Uterus (tissue), 2 donors: ENCODE data around the gene ADD1.

Experiments used
- CTCF ChIP-seq, 4 experiments: fragments of 200-600 bp in 2 of 4; fragments of 450-650 bp in 2 of 4; sonication (generic) in 2 of 4; IDR thresholded peaks; one replicate each; pipeline ENCODE4 v1.5.1; 2016 to 2019; ENCODE audit warnings: antibody characterized with exemption in 4 of 4, mild to moderate bottlenecking in 2 of 4, moderate library complexity in 1 of 4
- POLR2A ChIP-seq, 2 donors: fragments of 450-650 bp; IDR thresholded peaks; one replicate each; pipeline ENCODE4 v1.6.1; 2016; ENCODE audit warnings: antibody characterized with exemption in 2 of 2, mild to moderate bottlenecking in 1 of 2, moderate library complexity in 1 of 2

DNA sequence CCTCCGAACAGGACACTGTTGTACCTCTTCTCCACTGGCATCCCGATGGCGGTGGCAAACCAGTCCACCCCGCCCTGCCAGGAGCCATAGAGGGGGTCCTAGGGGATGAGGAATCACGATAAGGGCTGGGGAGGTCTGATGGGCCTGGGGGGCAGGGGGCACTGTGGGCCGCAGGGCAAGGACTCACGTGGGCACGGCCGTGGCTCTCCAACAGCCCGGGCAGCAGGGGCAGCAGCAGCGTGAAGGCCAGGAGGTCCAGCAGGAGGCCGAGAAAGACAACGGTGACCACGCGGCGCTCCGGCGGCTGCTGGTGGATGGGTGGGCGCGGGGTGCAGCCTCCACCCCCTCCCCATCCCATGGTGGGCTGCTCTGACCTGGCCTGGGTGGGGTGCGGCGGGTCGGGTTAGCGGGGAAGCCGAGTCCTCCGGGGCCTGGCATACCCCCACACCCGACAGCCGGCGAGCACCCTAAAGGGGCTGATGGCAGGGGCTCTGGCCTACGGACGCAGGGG lies 90.0 kb downstream of the ADD1 start:
- TF ChIP-seq CTCF (IDR thresholded peaks at IDR 0.05) (no peak), POLR2A (IDR thresholded peaks at IDR 0.05) (no peak)
